Measurements from ENCODE around the gene CNP. TPM values are rescaled to one million over a fixed set of nuclear protein-coding genes. Genes with fewer than 3 reads are reported as not detected.

Gene CNP
- total and polyA plus RNA-seq, 10 of the 15 experiments (the other 5 are each of a cell fraction or from before 2014, with no cell fraction given) = 1.8 to 60.7 (median 31.4) TPM

- Histone ChIP-seq H2AFZ (ENCODE audit: control insufficient read depth, low read depth, low read length) (no peak overlapping the region), H3K4me2 (ENCODE audit: control insufficient read depth, insufficient read depth) (no peak overlapping the region), H3K27ac (ENCODE audit: control insufficient read depth, insufficient read depth) (no peak overlapping the region), H3K79me2 (ENCODE audit: control insufficient read depth, insufficient read depth, low read length) (peaks cover 16% of the 10 kb centered on the region), H3K9me3 (replicated peaks; ENCODE audit: control insufficient read depth, insufficient read depth, low read length) (no peaks in the 10 kb centered on the region), H3K4me3 (no peak overlapping the region), H3K9ac (ENCODE audit: control insufficient read depth, insufficient read depth, low read length) (no peak overlapping the region), H3K4me1 (ENCODE audit: control insufficient read depth, insufficient read depth, low read length) (peaks cover 28% of the 10 kb centered on the region), H3K27me3 (replicated peaks in 1 of 2; ENCODE audit: control insufficient read depth in 2 of 2, insufficient read depth in 2 of 2, low read length in 1 of 2) (no peaks in the 10 kb centered on the region), H4K20me1 (ENCODE audit: control insufficient read depth, insufficient read depth) (no peaks in the 10 kb centered on the region), H3K36me3 (ENCODE audit: control insufficient read depth in 2 of 2, insufficient read depth in 2 of 2, low read length in 1 of 2) (peaks cover 26 to 53% of the 10 kb centered on the region in 2 experiments)
- ATAC-seq (no peak), DNase-seq (ENCODE audit: low read depth, low spot score) (no peak), FAIRE-seq (no peak)
- POLR2A ChIA-PET = interaction anchor here (0.6 kb wide), 1 partner anchor 44 kb away, joined by 3 read pairs; no protein-coding TSS in a partner anchor
- RAD21 ChIA-PET (ENCODE audit: unreplicated experiment) = no interaction called here
- WGBS (ENCODE audit: insufficient coverage, insufficient replicate concordance, low lambda C conversion rate, missing lambda C conversion rate) = 0% methylated on average over 2 of the region's 2 CpGs
- CTCF ChIA-PET = no interaction called here
- SMC1A ChIA-PET (ENCODE audit: uncharacterized antibody, unreplicated experiment) = interaction anchor here (1.2 to 1.5 kb wide), 2 partner anchors 17 to 21 kb away, joined by 3 read pairs; no protein-coding TSS in a partner anchor
- in situ Hi-C loops (cut with MboI) (no loop called here), intact Hi-C loops (cut with micrococcal nuclease; ENCODE audit: unreplicated experiment) (no loop called here)
- no TSS peak for BruUV-seq (replicated peaks)
- TF ChIP-seq MYC (IDR thresholded peaks at IDR 0.05; ENCODE audit: insufficient read depth, insufficient read length, insufficient replicate concordance, low read length, severe bottlenecking) (no peak), CBFB (IDR thresholded peaks at IDR 0.05; ENCODE audit: low read depth) (no peak), ATF7 (IDR thresholded peaks at IDR 0.05; ENCODE audit: low read depth) (no peak), CHD2 (IDR thresholded peaks at IDR 0.05; ENCODE audit: borderline replicate concordance, low read depth, low read length) (no peak), ELK1 (IDR thresholded peaks at IDR 0.05; ENCODE audit: low read depth, low read length) (no peak), SMC3 (IDR thresholded peaks at IDR 0.05; ENCODE audit: borderline replicate concordance, low read length) (no peak), KLF5 (IDR thresholded peaks at IDR 0.05; ENCODE audit: partially characterized antibody) (no peak), ZBTB40 (IDR thresholded peaks at IDR 0.05; ENCODE audit: borderline replicate concordance) (no peak), ZSCAN29 (IDR thresholded peaks at IDR 0.05) (no peak), MEF2A (IDR thresholded peaks at IDR 0.05; ENCODE audit: insufficient read depth, low read depth, low read length) (no peak), RB1 (IDR thresholded peaks at IDR 0.05; ENCODE audit: borderline replicate concordance) (no peak), BCL3 (IDR thresholded peaks at IDR 0.05; ENCODE audit: borderline replicate concordance, insufficient read depth, low read depth, low read length, poor library complexity, severe bottlenecking) (no peak), ASH2L (IDR thresholded peaks at IDR 0.05; ENCODE audit: borderline replicate concordance, low read depth) (no peak), RELA (IDR thresholded peaks at IDR 0.05; ENCODE audit: borderline replicate concordance, partially characterized antibody) (no peak)
- TF ChIP-seq, protein P1, sequence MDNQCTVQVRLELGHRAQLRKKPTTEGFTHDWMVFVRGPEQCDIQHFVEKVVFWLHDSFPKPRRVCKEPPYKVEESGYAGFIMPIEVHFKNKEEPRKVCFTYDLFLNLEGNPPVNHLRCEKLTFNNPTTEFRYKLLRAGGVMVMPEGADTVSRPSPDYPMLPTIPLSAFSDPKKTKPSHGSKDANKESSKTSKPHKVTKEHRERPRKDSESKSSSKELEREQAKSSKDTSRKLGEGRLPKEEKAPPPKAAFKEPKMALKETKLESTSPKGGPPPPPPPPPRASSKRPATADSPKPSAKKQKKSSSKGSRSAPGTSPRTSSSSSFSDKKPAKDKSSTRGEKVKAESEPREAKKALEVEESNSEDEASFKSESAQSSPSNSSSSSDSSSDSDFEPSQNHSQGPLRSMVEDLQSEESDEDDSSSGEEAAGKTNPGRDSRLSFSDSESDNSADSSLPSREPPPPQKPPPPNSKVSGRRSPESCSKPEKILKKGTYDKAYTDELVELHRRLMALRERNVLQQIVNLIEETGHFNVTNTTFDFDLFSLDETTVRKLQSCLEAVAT (IDR thresholded peaks at IDR 0.05) = no peak
These were observed 31.9 kb downstream of the CNP start for GRCh38 chr17:41998497-41998896.
